ENCODE data around the gene ERBB4.

ERBB4 gene

DNA sequence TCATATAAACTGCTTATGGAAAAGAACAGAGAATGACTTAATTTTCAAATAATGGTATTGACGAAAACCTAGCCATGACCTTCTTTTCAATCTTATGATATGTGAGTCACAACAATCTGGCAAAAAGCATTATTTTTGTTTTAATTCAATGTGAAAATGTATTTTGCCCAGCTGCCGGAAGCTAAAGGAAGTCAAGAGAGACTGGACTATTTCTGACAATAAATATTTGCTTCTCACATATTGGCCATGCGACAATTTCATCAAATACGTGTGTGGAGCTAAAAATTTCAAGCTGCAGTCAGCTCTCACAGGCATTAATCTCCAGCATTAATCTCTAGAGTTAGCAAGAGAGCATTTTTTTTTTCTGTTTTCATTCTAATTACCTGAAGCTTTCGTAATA is 1101.2 kb downstream of the ERBB4 start:
- DNase-seq = no peak

DNA sequence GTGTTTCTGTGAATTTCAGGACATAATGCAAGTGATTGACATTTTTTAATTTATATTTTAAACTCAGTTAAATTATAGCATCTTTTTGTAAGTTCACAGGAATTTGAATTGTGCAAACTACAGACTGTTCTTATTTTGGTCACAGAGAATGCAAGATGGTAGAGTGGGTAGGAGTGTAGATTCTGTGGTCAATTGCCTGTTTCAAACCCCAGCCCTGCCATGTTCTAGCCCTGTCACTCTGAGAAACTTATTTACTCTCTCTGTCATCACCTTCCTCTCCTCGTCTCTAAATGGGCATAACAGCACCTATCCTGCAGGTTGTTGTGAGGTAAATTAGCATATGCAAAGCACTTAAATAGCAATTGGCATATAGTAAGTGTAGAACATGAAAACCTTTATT is 1102.4 kb downstream of the ERBB4 start:
- DNase-seq = no peak

- DNase-seq = no peak
Measured at GRCh38 chr2:211435331-211435730, 1103.3 kb downstream of the ERBB4 start.

GRCh38 chr2:211434773-211435172 is 1103.8 kb downstream of the ERBB4 start:
- DNase-seq = no peak

- no peak for DNase-seq
Measured at GRCh38 chr2:211429256-211429920, 1109.2 kb downstream of the ERBB4 start.

DNA sequence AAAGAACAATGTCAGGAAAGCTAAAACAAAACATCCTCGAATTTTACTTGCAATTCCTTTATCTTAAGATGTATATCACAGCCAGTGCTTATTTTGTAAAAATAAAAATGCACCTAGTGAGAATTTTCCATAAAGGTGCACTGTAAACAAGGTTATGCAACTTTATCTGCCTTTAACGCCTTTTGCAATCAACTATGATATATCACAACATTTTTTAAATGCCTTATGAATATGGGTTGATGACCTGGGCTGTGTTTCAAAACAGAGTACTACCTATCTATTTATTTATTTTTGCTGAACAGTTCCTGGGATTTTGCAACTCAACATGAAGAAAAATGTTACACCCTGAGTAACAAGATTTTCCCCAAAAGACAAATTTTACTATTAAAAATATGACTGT is 1112.4 kb downstream of the ERBB4 start:
- no peak for DNase-seq

- DNase-seq = no peak
Measured at GRCh38 chr2:211423018-211423417, 1115.6 kb downstream of the ERBB4 start.

DNA sequence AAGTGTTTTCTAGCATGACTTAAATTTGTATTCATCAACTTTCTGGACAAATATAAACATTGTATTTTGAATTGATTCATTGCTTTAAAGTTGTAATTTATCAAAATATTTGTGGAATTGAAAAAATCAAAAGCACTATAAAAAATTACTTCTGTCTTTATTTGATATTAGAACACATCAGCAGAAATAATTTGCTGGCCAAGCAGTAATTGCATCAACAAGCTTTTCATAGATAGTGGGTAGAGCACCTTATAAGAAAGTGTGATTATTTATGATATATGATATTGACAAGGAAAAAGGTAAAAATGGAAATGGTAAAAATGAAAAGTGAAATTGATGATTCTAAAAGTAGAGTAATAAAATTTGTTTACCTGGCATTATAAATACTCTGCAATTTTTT is 1121.1 kb downstream of the ERBB4 start:
- no peak for DNase-seq

GRCh38 chr2:211416373-211416772 is 1122.2 kb downstream of the ERBB4 start:
- DNase-seq = no peak

GRCh38 chr2:211413746-211414145 is 1124.9 kb downstream of the ERBB4 start:
- no peak for DNase-seq

GRCh38 chr2:211408483-211408891 is 1130.1 kb downstream of the ERBB4 start:
- no peak for DNase-seq

DNA sequence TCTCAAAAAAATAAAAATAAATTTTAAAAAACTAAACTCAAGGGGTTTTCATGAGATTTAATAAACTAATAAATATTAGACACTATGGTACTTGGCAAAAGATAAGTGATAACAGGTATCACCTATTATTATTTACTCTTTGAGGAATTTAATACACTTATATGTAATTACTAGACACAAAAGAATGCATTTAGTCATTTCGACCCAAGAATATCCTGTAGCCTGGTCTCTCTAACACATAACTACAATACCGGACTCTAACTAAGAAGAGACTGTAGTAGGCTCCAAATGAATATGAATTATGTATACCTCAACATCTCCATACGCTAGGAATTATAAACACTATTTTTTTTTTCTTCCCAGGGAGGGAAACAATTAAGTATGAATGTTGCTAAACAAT is 1131.5 kb downstream of the ERBB4 start:
- no peak for DNase-seq

- DNase-seq = no peak
Measured at GRCh38 chr2:211405036-211405435, 1133.6 kb downstream of the ERBB4 start.

GRCh38 chr2:211404098-211404497 is 1134.5 kb downstream of the ERBB4 start:
- DNase-seq = no peak

GRCh38 chr2:211401328-211401727 is 1137.3 kb downstream of the ERBB4 start:
- DNase-seq = no peak

DNA sequence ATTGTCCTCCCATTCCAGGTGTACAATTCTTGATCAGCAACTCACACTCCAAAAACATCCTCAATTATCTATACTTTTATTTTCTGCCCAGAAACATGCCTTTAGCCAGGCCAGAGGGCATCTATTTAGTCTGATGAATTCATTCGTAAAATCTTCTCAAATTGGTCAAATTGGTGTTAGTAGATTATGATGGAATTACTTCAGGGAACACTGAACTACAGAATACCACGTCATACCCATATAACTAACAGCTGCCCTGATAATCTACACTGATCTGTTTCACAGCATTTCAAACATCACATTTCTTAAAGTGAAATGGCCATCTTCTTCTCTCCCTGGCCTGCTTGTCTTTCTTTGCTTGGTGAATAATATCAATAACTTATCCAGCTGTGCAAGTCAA is 1140.8 kb downstream of the ERBB4 start:
- no peak for DNase-seq

GRCh38 chr2:211396815-211397214 is 1141.8 kb downstream of the ERBB4 start:
- no peak for DNase-seq

GRCh38 chr2:211391189-211391567 is 1147.4 kb downstream of the ERBB4 start:
- no peak for DNase-seq

DNA sequence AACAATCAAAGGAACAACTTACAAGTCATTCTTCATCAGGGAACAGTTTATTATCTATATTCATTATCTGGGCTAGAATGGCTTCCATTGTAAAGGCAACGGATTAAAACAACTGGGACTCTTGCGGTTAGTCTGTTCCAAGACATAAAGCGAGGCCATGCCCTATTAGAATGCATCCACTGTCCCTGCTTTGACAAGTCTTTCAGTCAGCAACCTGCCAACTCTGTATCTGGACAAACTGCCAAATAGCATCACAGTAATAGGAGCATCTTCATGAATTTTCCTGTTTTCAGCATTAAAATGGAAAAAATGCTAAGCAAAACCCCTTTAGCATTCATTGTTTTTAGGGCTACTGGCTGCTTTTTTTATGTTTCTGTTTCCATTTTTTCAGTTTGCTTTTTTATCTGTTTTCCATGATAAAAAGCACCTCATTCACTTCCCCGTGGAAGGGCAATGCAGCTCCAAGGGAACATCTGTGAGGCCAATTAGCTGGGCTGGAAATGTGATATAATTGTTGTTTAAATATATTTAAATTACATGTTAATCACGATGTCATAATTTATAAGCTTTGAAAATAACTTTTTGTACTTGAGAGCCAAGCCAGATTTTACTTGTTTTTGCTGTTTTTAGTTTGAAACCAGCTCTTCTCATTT is 1147.9 kb downstream of the ERBB4 start:
- no peak for DNase-seq

- no peak for DNase-seq
Measured at GRCh38 chr2:211387734-211388133, 1150.9 kb downstream of the ERBB4 start.

- DNase-seq = no peak
Measured at GRCh38 chr2:211380041-211380440, 1158.6 kb downstream of the ERBB4 start.

DNA sequence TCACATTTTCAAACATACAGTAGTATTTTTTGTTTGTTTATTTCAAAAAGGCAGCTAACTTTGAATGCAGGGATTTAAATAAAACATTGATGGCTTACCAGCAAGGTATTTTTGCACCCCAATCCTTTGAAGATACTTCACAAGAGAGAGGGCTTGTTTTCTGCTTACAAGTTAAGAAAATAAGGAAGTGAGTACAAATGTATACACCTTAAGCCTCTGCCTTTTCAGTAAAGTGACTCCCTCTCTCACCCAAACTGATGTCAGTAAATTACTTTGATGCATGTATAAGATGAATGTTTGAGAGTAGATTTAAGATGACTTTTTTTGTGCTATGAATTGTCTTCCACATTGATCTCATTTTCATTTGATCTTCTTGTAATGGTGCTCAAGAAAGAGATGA is 1162.2 kb downstream of the ERBB4 start:
- DNase-seq = no peak

GRCh38 chr2:211373203-211373602 is 1165.4 kb downstream of the ERBB4 start:
- DNase-seq = no peak

- no peak for DNase-seq
Measured at GRCh38 chr2:211371465-211371864, 1167.1 kb downstream of the ERBB4 start.

DNA sequence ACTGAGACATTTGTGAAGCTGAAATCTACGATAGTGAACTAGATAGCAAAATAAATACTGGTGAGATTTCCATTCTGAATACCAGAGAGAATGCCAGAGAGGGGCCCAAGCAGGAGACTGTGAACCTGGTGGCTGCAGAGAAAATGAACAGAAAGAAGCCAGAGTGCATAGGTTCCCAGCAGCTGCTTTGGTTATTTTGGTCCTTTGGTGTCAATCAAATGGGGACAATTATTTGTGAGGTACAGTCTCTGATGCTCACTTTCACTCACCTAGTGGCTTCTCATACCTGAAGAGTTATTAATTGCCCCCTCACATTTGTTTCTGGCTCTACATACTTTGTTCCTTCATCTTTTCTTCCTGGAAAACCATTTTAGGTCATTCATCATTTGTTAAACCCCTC is 1170.1 kb downstream of the ERBB4 start:
- no peak for DNase-seq

Measured in NCI-H1417 treated with DMSO at 0.1 percent for 48 hours (cell line).